Measurements from ENCODE around the gene NCK2. TPM values are rescaled to one million over a fixed set of nuclear protein-coding genes. Genes with fewer than 3 reads are reported as not detected.

Gene NCK2
- total RNA-seq, 2 donors from 2014 or later: 41.0 to 50.0 TPM

GRCh38 chr2:105772362-105772761 is 27.6 kb downstream of the NCK2 start:
- H3K4me1 ChIP-seq (ENCODE audit: control insufficient read depth in 1 of 2, low read depth in 2 of 2): peaks cover 6 to 34% of the 10 kb centered on the region in 2 donors
- H3K4me3 ChIP-seq: no peak overlapping the region
- DNase-seq (ENCODE audit: low spot score) (no peak), ATAC-seq (ENCODE audit: insufficient number of reproducible peaks, low FRiP score, low read depth) (no peak)
- no peak overlapping the region for H3K27ac ChIP-seq
- no peaks in the 10 kb centered on the region for H3K36me3 ChIP-seq
- no peaks in the 10 kb centered on the region for H3K9me3 ChIP-seq
- H3K27me3 ChIP-seq (replicated peaks; ENCODE audit: insufficient read depth): no peaks in the 10 kb centered on the region
- TF ChIP-seq, protein P1, sequence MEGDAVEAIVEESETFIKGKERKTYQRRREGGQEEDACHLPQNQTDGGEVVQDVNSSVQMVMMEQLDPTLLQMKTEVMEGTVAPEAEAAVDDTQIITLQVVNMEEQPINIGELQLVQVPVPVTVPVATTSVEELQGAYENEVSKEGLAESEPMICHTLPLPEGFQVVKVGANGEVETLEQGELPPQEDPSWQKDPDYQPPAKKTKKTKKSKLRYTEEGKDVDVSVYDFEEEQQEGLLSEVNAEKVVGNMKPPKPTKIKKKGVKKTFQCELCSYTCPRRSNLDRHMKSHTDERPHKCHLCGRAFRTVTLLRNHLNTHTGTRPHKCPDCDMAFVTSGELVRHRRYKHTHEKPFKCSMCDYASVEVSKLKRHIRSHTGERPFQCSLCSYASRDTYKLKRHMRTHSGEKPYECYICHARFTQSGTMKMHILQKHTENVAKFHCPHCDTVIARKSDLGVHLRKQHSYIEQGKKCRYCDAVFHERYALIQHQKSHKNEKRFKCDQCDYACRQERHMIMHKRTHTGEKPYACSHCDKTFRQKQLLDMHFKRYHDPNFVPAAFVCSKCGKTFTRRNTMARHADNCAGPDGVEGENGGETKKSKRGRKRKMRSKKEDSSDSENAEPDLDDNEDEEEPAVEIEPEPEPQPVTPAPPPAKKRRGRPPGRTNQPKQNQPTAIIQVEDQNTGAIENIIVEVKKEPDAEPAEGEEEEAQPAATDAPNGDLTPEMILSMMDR (IDR thresholded peaks at IDR 0.05): no peak

GRCh38 chr2:105773568-105773967 is 28.9 kb downstream of the NCK2 start:
- Histone ChIP-seq H3K4me3 (no peak overlapping the region), H3K27me3 (replicated peaks; ENCODE audit: insufficient read depth) (no peaks in the 10 kb centered on the region), H3K27ac (no peak overlapping the region), H3K9me3 (no peaks in the 10 kb centered on the region), H3K4me1 (ENCODE audit: control insufficient read depth in 1 of 2, low read depth in 2 of 2) (peaks cover 8 to 45% of the 10 kb centered on the region in 2 donors), H3K36me3 (no peaks in the 10 kb centered on the region)
- ATAC-seq (ENCODE audit: insufficient number of reproducible peaks, low FRiP score, low read depth) (no peak), DNase-seq (ENCODE audit: low spot score) (no peak)
- TF ChIP-seq, protein P1 (IDR thresholded peaks at IDR 0.05): no peak

GRCh38 chr2:105774781-105775337 is 30.1 kb downstream of the NCK2 start:
- DNase-seq (ENCODE audit: low spot score) (no peak), ATAC-seq (ENCODE audit: insufficient number of reproducible peaks, low FRiP score, low read depth) (no peak)
- Histone ChIP-seq H3K27ac (no peak overlapping the region), H3K27me3 (replicated peaks; ENCODE audit: insufficient read depth) (no peaks in the 10 kb centered on the region), H3K4me1 (ENCODE audit: control insufficient read depth in 1 of 2, low read depth in 2 of 2) (peaks cover 10 to 57% of the 10 kb centered on the region in 2 donors), H3K36me3 (no peaks in the 10 kb centered on the region), H3K4me3 (no peak overlapping the region), H3K9me3 (no peaks in the 10 kb centered on the region)
- TF ChIP-seq, protein P1 (IDR thresholded peaks at IDR 0.05): no peak

- ATAC-seq (ENCODE audit: insufficient number of reproducible peaks, low FRiP score, low read depth): no peak
These were observed 31.3 kb downstream of the NCK2 start for GRCh38 chr2:105775809-105776559.

DNA sequence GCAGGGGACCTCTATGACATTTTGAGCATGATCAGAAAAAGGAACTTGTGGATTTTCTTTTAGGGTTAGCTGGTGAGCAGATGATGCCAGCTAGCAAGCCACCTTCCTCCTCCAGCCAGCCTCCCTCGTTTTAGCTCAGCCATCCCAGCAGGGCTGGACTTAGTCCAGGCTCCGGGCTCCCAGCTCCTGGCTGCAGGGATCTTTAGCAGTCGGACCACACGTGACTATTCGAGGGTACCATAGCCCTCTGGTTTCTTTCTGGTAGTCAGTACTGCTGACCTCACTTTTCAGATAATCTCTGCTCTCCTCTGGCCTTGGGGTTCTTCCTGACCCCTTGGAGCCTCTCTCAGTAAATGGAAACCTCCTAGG is 31.8 kb downstream of the NCK2 start:
- no peaks in the 10 kb centered on the region for H3K9me3 ChIP-seq
- TF ChIP-seq, protein P1 (IDR thresholded peaks at IDR 0.05): no peak
- H3K4me3 ChIP-seq: no peak overlapping the region
- H3K27ac ChIP-seq: no peak overlapping the region
- ATAC-seq (ENCODE audit: insufficient number of reproducible peaks, low FRiP score, low read depth) (no peak), DNase-seq (ENCODE audit: low spot score) (no peak)
- no peaks in the 10 kb centered on the region for H3K36me3 ChIP-seq
- H3K27me3 ChIP-seq (replicated peaks; ENCODE audit: insufficient read depth): no peaks in the 10 kb centered on the region
- peaks cover 10 to 57% of the 10 kb centered on the region in 2 donors for H3K4me1 ChIP-seq (ENCODE audit: control insufficient read depth in 1 of 2, low read depth in 2 of 2)

More at GRCh38 chr2:105775809-105776559, 31.3 kb downstream of the NCK2 start:
- no peaks in the 10 kb centered on the region for H3K36me3 ChIP-seq
- no peaks in the 10 kb centered on the region for H3K9me3 ChIP-seq
- TF ChIP-seq, protein P1 (IDR thresholded peaks at IDR 0.05): no peak
- peaks cover 10 to 57% of the 10 kb centered on the region in 2 donors for H3K4me1 ChIP-seq (ENCODE audit: control insufficient read depth in 1 of 2, low read depth in 2 of 2)
- H3K4me3 ChIP-seq: no peak overlapping the region
- H3K27ac ChIP-seq: no peak overlapping the region
- no peaks in the 10 kb centered on the region for H3K27me3 ChIP-seq (replicated peaks; ENCODE audit: insufficient read depth)
- no peak for DNase-seq (ENCODE audit: low spot score)
